ENCODE data around the gene CAPN7.

DNA sequence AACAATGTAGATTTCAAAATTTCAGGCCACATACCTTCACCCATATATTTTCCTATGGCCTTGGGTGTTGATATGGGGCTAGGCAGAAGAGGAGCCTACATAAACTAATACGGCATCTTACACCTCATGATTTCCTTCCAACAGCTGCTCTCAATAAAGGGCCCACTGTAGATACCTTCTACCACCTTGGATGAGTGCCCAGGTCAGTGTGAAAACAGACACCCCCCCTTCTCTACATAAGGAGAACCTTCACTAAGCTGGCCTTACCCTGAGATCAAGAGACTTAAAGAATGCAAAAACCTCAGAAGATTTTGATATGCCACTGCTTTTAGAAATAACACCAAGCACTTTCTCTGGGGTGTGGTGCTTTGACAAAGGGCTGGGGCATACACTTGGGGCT lies 83.6 kb downstream of the CAPN7 start:
- TF ChIP-seq GATA3 (IDR thresholded peaks at IDR 0.05; ENCODE audit: low read depth, low read length): no peak
- no peak for TF ChIP-seq GATA2 (IDR thresholded peaks at IDR 0.05; ENCODE audit: low read depth, low read length)

All from SH-SY5Y (cell line).